Loucy (cell line): ENCODE data around the gene BEGAIN.

ENCODE experiments used
- H2AFZ ChIP-seq: fragments of 200-600 bp; sonication (generic); 2 replicates; pipeline ENCODE4 v1.6.0; 2016; ENCODE audit warnings: antibody characterized with exemption, mild to moderate bottlenecking, low read length, moderate library complexity
- H3F3A ChIP-seq: fragments of 200-600 bp; 2 replicates; pipeline ENCODE4 v1.6.0; 2016; ENCODE audit warnings: antibody characterized with exemption, low read depth, mild to moderate bottlenecking
- H3K27me3 ChIP-seq: fragments of 200-600 bp; sonication (generic); 2 replicates; pipeline ENCODE4 v1.6.1; 2014; ENCODE audit warnings: low read length, mild to moderate bottlenecking; ENCODE audit not compliant: insufficient read depth, poor library complexity, severe bottlenecking
- H3K36me3 ChIP-seq: fragments of 200-600 bp; sonication (generic); 2 replicates; pipeline ENCODE4 v1.6.1; 2016; ENCODE audit warnings: low read length; ENCODE audit not compliant: insufficient read depth
- H3K4me1 ChIP-seq: fragments of 200-600 bp; sonication (generic); 2 replicates; pipeline ENCODE4 v1.5.1; 2014; ENCODE audit warnings: low read length, mild to moderate bottlenecking; ENCODE audit not compliant: insufficient read depth, poor library complexity, severe bottlenecking
- H3K4me2 ChIP-seq: fragments of 200-600 bp; sonication (generic); 2 replicates; pipeline ENCODE4 v1.6.0; 2014; ENCODE audit warnings: antibody characterized with exemption, low read length, low read depth, mild to moderate bottlenecking; ENCODE audit not compliant: poor library complexity, severe bottlenecking
- H3K4me3 ChIP-seq: fragments of 200-600 bp; sonication (generic); 2 replicates; pipeline ENCODE4 v1.5.1; 2014; ENCODE audit warnings: low read length, mild to moderate bottlenecking, mixed read lengths; ENCODE audit not compliant: poor library complexity, severe bottlenecking
- H3K79me2 ChIP-seq: fragments of 200-600 bp; sonication (generic); 2 replicates; pipeline ENCODE4 v1.6.1; 2014; ENCODE audit warnings: low read length; ENCODE audit not compliant: insufficient read depth
- H3K9ac ChIP-seq: fragments of 200-600 bp; sonication (generic); 2 replicates; pipeline ENCODE4 v1.6.0; 2014; ENCODE audit warnings: mild to moderate bottlenecking, low read depth, low read length, moderate library complexity; ENCODE audit not compliant: poor library complexity, severe bottlenecking
- H3K9me2 ChIP-seq: fragments of 200-600 bp; sonication (generic); replicated peaks from 2 replicates; pipeline ENCODE4 v1.6.1; 2016; ENCODE audit warnings: low read depth, low read length, mixed read lengths
- H3K9me3 ChIP-seq: fragments of 200-600 bp; sonication (generic); 2 replicates; pipeline ENCODE4 v1.6.1; 2014; ENCODE audit warnings: mild to moderate bottlenecking, antibody characterized with exemption, low read length, low read depth; ENCODE audit not compliant: insufficient read depth
- H4K20me1 ChIP-seq: fragments of 200-600 bp; sonication (generic); 2 replicates; pipeline ENCODE4 v1.6.0; 2014; ENCODE audit warnings: antibody characterized with exemption, low read length, mild to moderate bottlenecking; ENCODE audit not compliant: insufficient read depth, poor library complexity, severe bottlenecking
- CTCF ChIP-seq: fragments of 200-600 bp; sonication (generic); conservative IDR thresholded peaks from 2 replicates; pipeline ENCODE4 v1.5.1; 2014; ENCODE audit warnings: mild to moderate bottlenecking, antibody characterized with exemption, low read length
- EZH2phosphoT487 ChIP-seq: fragments of 200-600 bp; IDR thresholded peaks from 2 replicates; pipeline ENCODE4 v1.6.1; 2018; ENCODE audit warnings: antibody characterized with exemption, mild to moderate bottlenecking, moderate library complexity, borderline replicate concordance

Gene BEGAIN

DNA sequence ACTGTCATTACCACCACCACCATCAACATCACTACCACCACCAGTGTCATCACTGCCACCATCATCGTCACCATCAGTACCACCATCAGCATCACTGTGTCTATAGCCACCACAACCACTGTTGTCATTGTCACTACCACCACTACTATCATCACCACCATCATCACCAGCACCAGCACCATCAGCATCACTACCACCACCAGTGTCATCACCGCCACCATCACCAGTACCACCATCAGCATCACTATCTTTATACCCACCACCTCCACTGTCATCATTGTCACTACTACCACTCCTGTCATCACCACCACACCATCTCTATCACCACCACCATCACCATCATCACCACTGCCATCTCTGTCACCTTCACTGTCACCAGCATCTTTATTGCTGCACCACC is 60.6 kb downstream of the BEGAIN start:
- no peak overlapping the region for H3K9ac ChIP-seq
- no peaks in the 10 kb centered on the region for H3K9me2 ChIP-seq
- no peak overlapping the region for H3K4me3 ChIP-seq
- H3K79me2 ChIP-seq: no peaks in the 10 kb centered on the region
- no peaks in the 10 kb centered on the region for H3F3A ChIP-seq
- no peaks in the 10 kb centered on the region for H3K4me1 ChIP-seq
- no peak overlapping the region for H3K4me2 ChIP-seq
- peaks cover 8% of the 10 kb centered on the region; the same call in 1 of the 2 replicates for H3K36me3 ChIP-seq
- no peak overlapping the region for H2AFZ ChIP-seq
- TF ChIP-seq EZH2phosphoT487: no peak
- no peak for TF ChIP-seq CTCF
- no peaks in the 10 kb centered on the region for H3K27me3 ChIP-seq
- H3K9me3 ChIP-seq: no peaks in the 10 kb centered on the region
- no peaks in the 10 kb centered on the region for H4K20me1 ChIP-seq

DNA sequence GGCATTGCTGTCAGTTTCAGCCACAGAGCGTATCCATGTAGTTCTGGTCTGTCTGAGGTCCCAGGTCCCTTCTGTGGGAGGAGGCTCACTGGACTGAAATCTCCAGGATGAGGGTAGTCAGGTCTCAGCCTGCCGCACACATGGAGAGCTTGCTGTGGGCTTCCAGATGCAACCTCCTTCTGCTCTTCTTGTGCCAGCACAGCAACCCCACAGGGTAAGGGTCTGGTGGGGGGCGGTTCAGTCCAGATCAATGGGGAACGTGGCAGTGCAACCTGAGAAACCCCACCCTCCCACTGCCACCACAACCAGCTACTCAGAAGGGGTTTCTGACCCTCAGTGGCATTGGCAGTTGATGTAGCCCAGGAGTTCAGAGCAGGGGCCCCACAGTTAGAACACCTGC is 61.2 kb downstream of the BEGAIN start:
- Histone ChIP-seq H3K9me2 (no peaks in the 10 kb centered on the region), H3F3A (no peaks in the 10 kb centered on the region), H3K4me1 (no peaks in the 10 kb centered on the region), H3K4me2 (no peak overlapping the region), H2AFZ (no peak overlapping the region), H3K79me2 (no peaks in the 10 kb centered on the region), H3K27me3 (no peaks in the 10 kb centered on the region), H4K20me1 (no peaks in the 10 kb centered on the region), H3K9me3 (no peaks in the 10 kb centered on the region), H3K4me3 (no peak overlapping the region), H3K36me3 (peaks cover 8% of the 10 kb centered on the region; the same call in 1 of the 2 replicates), H3K9ac (no peak overlapping the region)
- TF ChIP-seq CTCF (no peak), EZH2phosphoT487 (no peak)

GRCh38 chr14:100525615-100526014 is 61.6 kb downstream of the BEGAIN start:
- no peaks in the 10 kb centered on the region for H3K9me2 ChIP-seq
- no peaks in the 10 kb centered on the region for H3K79me2 ChIP-seq
- H3K4me2 ChIP-seq: no peak overlapping the region
- TF ChIP-seq CTCF: no peak
- no peak for TF ChIP-seq EZH2phosphoT487
- H3K4me1 ChIP-seq: no peaks in the 10 kb centered on the region
- no peaks in the 10 kb centered on the region for H3K9me3 ChIP-seq
- H3K4me3 ChIP-seq: no peak overlapping the region
- no peaks in the 10 kb centered on the region for H3F3A ChIP-seq
- H3K27me3 ChIP-seq: no peaks in the 10 kb centered on the region
- H2AFZ ChIP-seq: no peak overlapping the region
- H3K9ac ChIP-seq: no peak overlapping the region
- no peaks in the 10 kb centered on the region for H4K20me1 ChIP-seq
- peaks cover 8% of the 10 kb centered on the region; the same call in 1 of the 2 replicates for H3K36me3 ChIP-seq
